Kidney (tissue), 14 donors: ENCODE results near the gene HSD11B1L. TPM values are rescaled to one million over a fixed set of nuclear protein-coding genes. Genes with fewer than 3 reads are reported as not detected.

Source experiments
- DNase-seq, 5 donors: peaks; one replicate each; pipeline ENCODE4 v3.0.0-alpha.2; 2013 to 2020
- FAIRE-seq: peaks from 2 replicates; lab custom pipeline; 2012; peaks lifted over from hg19 to GRCh38; lab: Jason Lieb, UNC
- H3K27ac ChIP-seq, 2 donors: one replicate each; pipeline ENCODE4 v1.7.0; 2013; ENCODE audit warnings: low read depth in 2 of 2, low read length in 2 of 2, inconsistent platforms in 1 of 2
- H3K27me3 ChIP-seq: one replicate; pipeline ENCODE4 v1.7.1; 2013; ENCODE audit warnings: low read length, inconsistent platforms; ENCODE audit not compliant: control insufficient read depth, insufficient read depth
- H3K36me3 ChIP-seq, 3 donors: one replicate each; pipeline versions ENCODE4 v1.7.0 to v1.7.1; 2013; ENCODE audit warnings: low read length in 3 of 3, control low read depth in 1 of 3, inconsistent platforms in 1 of 3; ENCODE audit not compliant: insufficient read depth in 3 of 3, control insufficient read depth in 2 of 3
- H3K4me1 ChIP-seq, 3 donors: one replicate each; pipeline versions ENCODE4 v1.7.0 to v1.7.1; 2013; ENCODE audit warnings: low read length in 3 of 3, inconsistent platforms in 1 of 3, low read depth in 1 of 3; ENCODE audit not compliant: control insufficient read depth in 2 of 3, insufficient read depth in 2 of 3
- H3K4me3 ChIP-seq, 3 donors: one replicate each; pipeline versions ENCODE4 v1.7.0 to v1.8.1; 2013; ENCODE audit warnings: low read length in 3 of 3, control low read depth in 1 of 3, inconsistent platforms in 1 of 3
- H3K9ac ChIP-seq, 3 donors: one replicate each; pipeline versions ENCODE4 v1.7.0 to v1.7.1; 2013; ENCODE audit warnings: low read length in 3 of 3, control low read depth in 1 of 3, inconsistent platforms in 1 of 3
- H3K9me3 ChIP-seq, 3 donors: one replicate each; pipeline versions ENCODE4 v1.7.0 to v1.7.1; 2013; ENCODE audit warnings: low read length in 3 of 3, control low read depth in 1 of 3, inconsistent platforms in 1 of 3; ENCODE audit not compliant: control insufficient read depth in 2 of 3, insufficient read depth in 1 of 3
- CTCF ChIP-seq: IDR thresholded peaks from 3 replicates; pipeline ENCODE4 v1.5.1; 2012; ENCODE audit warnings: mild to moderate bottlenecking, moderate library complexity, borderline replicate concordance; ENCODE audit not compliant: insufficient read depth; ENCODE audit errors: extremely low read depth
- intact Hi-C: fragments of 100-400 bp; cut with DNase I; formaldehyde crosslinking; loops from one replicate; pipeline ENCODE4 v1.11.1; 2022
- polyA plus RNA-seq: library from polyadenylated mRNA; stranded (reverse); fragments of 350-450 nt; fragmentation: Illumina TruSeq; extraction: RNeasy Lipid Tissue Mini Kit (QIAGEN cat#74804); gene quantifications from one replicate; pipeline ENCODE4 v1.2.3, GENCODE V29; 2014; ENCODE audit warnings: low read depth, low replicate concordance; ENCODE audit not compliant: insufficient read depth
- total RNA-seq: library from RNA; stranded (reverse); fragmentation: NEBNext Ultra II Directional; extraction: Animal tissue kit (Norgen Biotek cat#: 25700); gene quantifications from one replicate; pipeline ENCODE4 v1.2.1, GENCODE V29; 2021
- donor health status: control.
- donor health status: control.
- donor health status: control.
- donor health status: control.
- donor health status: control.
- donor health status: DM: yes; HTN: yes; CAD: no.
- donor health status: Normal renal cell carcinoma (clear cell type).

Gene HSD11B1L
- total and polyA plus RNA-seq, 2 donors from 2014 or later: 7.8 to 29.9 TPM

- Histone ChIP-seq H3K4me1 (peaks cover 0 to 21% (median 17%) of the 10 kb centered on the region in 3 donors), H3K36me3 (peaks cover 3 to 18% (median 10%) of the 10 kb centered on the region in 3 donors), H3K9me3 (no peaks in the 10 kb centered on the region), H3K27ac (no peak overlapping the region), H3K4me3 (no peak overlapping the region), H3K9ac (no peak overlapping the region), H3K27me3 (no peaks in the 10 kb centered on the region)
- TF ChIP-seq CTCF: no peak
- intact Hi-C loops: no loop called here
- no peak for FAIRE-seq
- no peak for DNase-seq
Measured at GRCh38 chr19:5632657-5633056, 48.2 kb upstream of the HSD11B1L start.

GRCh38 chr19:5635427-5635826 is 45.4 kb upstream of the HSD11B1L start:
- no peak overlapping the region for H3K4me3 ChIP-seq
- no peak for DNase-seq
- TF ChIP-seq CTCF: no peak
- no peaks in the 10 kb centered on the region for H3K27me3 ChIP-seq
- peaks cover 0 to 21% (median 18%) of the 10 kb centered on the region in 3 donors for H3K4me1 ChIP-seq
- no peak overlapping the region for H3K9ac ChIP-seq
- no peaks in the 10 kb centered on the region for H3K9me3 ChIP-seq
- no peak overlapping the region for H3K27ac ChIP-seq
- FAIRE-seq: no peak
- intact Hi-C loops: no loop called here
- peaks cover 0 to 5% (median 0%) of the 10 kb centered on the region in 3 donors for H3K36me3 ChIP-seq

GRCh38 chr19:5637971-5638370 is 42.9 kb upstream of the HSD11B1L start:
- DNase-seq: no peak
- peaks cover 4 to 16% (median 10%) of the 10 kb centered on the region in 3 donors for H3K36me3 ChIP-seq
- peaks cover 0 to 5% (median 2%) of the 10 kb centered on the region in 3 donors for H3K4me1 ChIP-seq
- H3K9ac ChIP-seq: no peak overlapping the region
- no peaks in the 10 kb centered on the region for H3K27me3 ChIP-seq
- no peaks in the 10 kb centered on the region for H3K9me3 ChIP-seq
- intact Hi-C loops: no loop called here
- H3K4me3 ChIP-seq: no peak overlapping the region
- no peak for TF ChIP-seq CTCF
- no peak overlapping the region for H3K27ac ChIP-seq
- FAIRE-seq: no peak

GRCh38 chr19:5641171-5641570 is 39.7 kb upstream of the HSD11B1L start:
- H3K9ac ChIP-seq: no peak overlapping the region
- no peaks in the 10 kb centered on the region for H3K9me3 ChIP-seq
- peaks cover 0 to 5% (median 0%) of the 10 kb centered on the region in 3 donors for H3K4me1 ChIP-seq
- no peak overlapping the region for H3K4me3 ChIP-seq
- FAIRE-seq: no peak
- H3K36me3 ChIP-seq: peaks cover 7 to 33% (median 28%) of the 10 kb centered on the region in 3 donors
- no peak for DNase-seq
- H3K27ac ChIP-seq: no peak overlapping the region
- TF ChIP-seq CTCF: no peak
- intact Hi-C loops: no loop called here
- H3K27me3 ChIP-seq: no peaks in the 10 kb centered on the region
